NCI-H1694 treated with DMSO at 0.1 percent for 48 hours (cell line): ENCODE measurements around the gene RFX8.
"Not testable (repeated sequence)": the region's sequence is repeated elsewhere in the genome, so short reads cannot be mapped to it uniquely, and the experiment has no call there.

Source experiments
- DNase-seq: peaks from one replicate; lab custom pipeline; 2025; lab: John Stamatoyannopoulos, UW

RFX8 gene

GRCh38 chr2:101379091-101379490, 95.8 kb downstream of the RFX8 start:
- no peak for DNase-seq

GRCh38 chr2:101375653-101376052, 99.3 kb downstream of the RFX8 start:
- no peak for DNase-seq

- no peak for DNase-seq
Measured at GRCh38 chr2:101374821-101375561, 99.9 kb downstream of the RFX8 start.

GRCh38 chr2:101372792-101373191, 102.1 kb downstream of the RFX8 start:
- no peak for DNase-seq

- no peak for DNase-seq
Measured at GRCh38 chr2:101371636-101372035, 103.3 kb downstream of the RFX8 start.

- DNase-seq: no peak
Measured at GRCh38 chr2:101369100-101369499, 105.8 kb downstream of the RFX8 start.

- no peak for DNase-seq
Measured at GRCh38 chr2:101368376-101368775, 106.5 kb downstream of the RFX8 start.

GRCh38 chr2:101367508-101367907, 107.4 kb downstream of the RFX8 start:
- no peak for DNase-seq

GRCh38 chr2:101364878-101365277, 110.0 kb downstream of the RFX8 start:
- no peak for DNase-seq

- DNase-seq: no peak
Measured at GRCh38 chr2:101362777-101363176, 112.1 kb downstream of the RFX8 start.

- DNase-seq: no peak
Measured at GRCh38 chr2:101362316-101362715, 112.6 kb downstream of the RFX8 start.

- no peak for DNase-seq
Measured at GRCh38 chr2:101361522-101361921, 113.4 kb downstream of the RFX8 start.

- DNase-seq: no peak
Measured at GRCh38 chr2:101361121-101361520, 113.8 kb downstream of the RFX8 start.

- no peak for DNase-seq
Measured at GRCh38 chr2:101360232-101360631, 114.7 kb downstream of the RFX8 start.

- DNase-seq: no peak
Measured at GRCh38 chr2:101359410-101359954, 115.4 kb downstream of the RFX8 start.

- DNase-seq: no peak
Measured at GRCh38 chr2:101357376-101357775, 117.5 kb downstream of the RFX8 start.

GRCh38 chr2:101356521-101356920, 118.4 kb downstream of the RFX8 start:
- no peak for DNase-seq

- DNase-seq: no peak
Measured at GRCh38 chr2:101356055-101356454, 118.9 kb downstream of the RFX8 start.

GRCh38 chr2:101355401-101356054, 119.4 kb downstream of the RFX8 start:
- DNase-seq: no peak

GRCh38 chr2:101354420-101355311, 120.2 kb downstream of the RFX8 start:
- DNase-seq: no peak

GRCh38 chr2:101352631-101353030, 122.3 kb downstream of the RFX8 start:
- DNase-seq: not testable (repeated sequence)

GRCh38 chr2:101351207-101351606, 123.7 kb downstream of the RFX8 start:
- DNase-seq: no peak
